SK-N-SH (cell line): Measurements from ENCODE around the gene CUEDC2. TPM values are rescaled to one million over a fixed set of nuclear protein-coding genes. Genes with fewer than 3 reads are reported as not detected.
A peak's percentile ranks its signal among the peaks of the same experiment; 100 is the strongest.

ENCODE experiments used
- CTCF ChIA-PET: fragments of 300-600, 350-600 bp; formaldehyde crosslinking; extraction: SDS; loops from one replicate; lab custom pipeline; 2021; lab: Yijun Ruan, JAX
- POLR2A ChIA-PET: fragments of 350-600 bp; sonication (Branson Sonifier 250); formaldehyde crosslinking; extraction: SDS; loops from one replicate; lab custom pipeline; 2020; ENCODE audit warnings: antibody characterized with exemption, inconsistent platforms; lab: Yijun Ruan, JAX
- DNase-seq: peaks from one replicate; pipeline ENCODE4 v3.0.0; 2012
- H2AFZ ChIP-seq: fragments of 200-600 bp; sonication (generic); 2 replicates; pipeline ENCODE4 v1.8.1; 2016; ENCODE audit warnings: antibody characterized with exemption, mild to moderate bottlenecking, low read depth
- H3F3A ChIP-seq: fragments of 200-600 bp; sonication (generic); replicated peaks from 2 replicates; pipeline ENCODE3; 2016; ENCODE audit warnings: antibody characterized with exemption, mild to moderate bottlenecking; ENCODE audit not compliant: insufficient read depth
- H3K27ac ChIP-seq, 2 experiments: fragments of 200-500 bp in 1 of 2; fragments of 200-600 bp in 1 of 2; sonication (Bioruptor generic) in 1 of 2; sonication (generic), shearing (Covaris generic) in 1 of 2; 2 replicates each; pipeline versions ENCODE4 v1.5.1 to v1.6.1; 2014 to 2016; ENCODE audit warnings: low read depth in 2 of 2, inconsistent platforms in 1 of 2, low read length in 1 of 2, mild to moderate bottlenecking in 1 of 2, mixed read lengths in 1 of 2
- H3K27me3 ChIP-seq: fragments of 200-600 bp; sonication (generic), shearing (Covaris generic); 2 replicates; pipeline ENCODE4 v1.6.1; 2016; ENCODE audit warnings: mixed run types; ENCODE audit not compliant: insufficient read depth
- H3K36me3 ChIP-seq, 2 experiments: fragments of 200-500 bp in 1 of 2; fragments of 200-600 bp in 1 of 2; sonication (Bioruptor generic) in 1 of 2; sonication (generic) in 1 of 2; replicated peaks in 1 of 2; 2 replicates each; pipeline versions ENCODE3 to v1.5.1; 2014 to 2016; ENCODE audit warnings: low read length in 1 of 2, mild to moderate bottlenecking in 1 of 2; ENCODE audit not compliant: insufficient read depth in 2 of 2, control insufficient read depth in 1 of 2
- H3K4me1 ChIP-seq, 2 experiments: fragments of 200-500 bp in 1 of 2; fragments of 200-600 bp in 1 of 2; sonication (Bioruptor generic) in 1 of 2; sonication (generic), shearing (Covaris generic) in 1 of 2; 2 replicates each; pipeline versions ENCODE4 v1.5.1 to v1.6.1; 2014 to 2016; ENCODE audit warnings: low read depth in 1 of 2, low read length in 1 of 2, mixed run types in 1 of 2; ENCODE audit not compliant: insufficient read depth in 2 of 2, control insufficient read depth in 1 of 2
- H3K4me2 ChIP-seq: fragments of 200-600 bp; sonication (generic), shearing (Covaris generic); 2 replicates; pipeline ENCODE4 v1.6.1; 2017; ENCODE audit warnings: mixed run types
- H3K4me3 ChIP-seq, 2 experiments: fragments of 200-500 bp in 1 of 2; fragments of 200-600 bp in 1 of 2; sonication (Bioruptor generic) in 1 of 2; sonication (generic), shearing (Covaris generic) in 1 of 2; 2 replicates each; pipeline versions ENCODE4 v1.5.1 to v1.8.1; 2014 to 2016; ENCODE audit warnings: low read depth in 2 of 2, inconsistent platforms in 1 of 2, low read length in 1 of 2, mild to moderate bottlenecking in 1 of 2, mixed read lengths in 1 of 2, moderate library complexity in 1 of 2
- H3K79me2 ChIP-seq: fragments of 200-600 bp; sonication (generic); 2 replicates; pipeline ENCODE4 v1.8.1; 2017; ENCODE audit warnings: mild to moderate bottlenecking; ENCODE audit not compliant: insufficient read depth
- H3K9ac ChIP-seq: fragments of 200-600 bp; sonication (generic); 2 replicates; pipeline ENCODE4 v1.6.1; 2017; ENCODE audit warnings: mixed run types
- H3K9me2 ChIP-seq: fragments of 200-600 bp; sonication (generic); 2 replicates; pipeline ENCODE4 v1.6.1; 2017; ENCODE audit warnings: mixed run types
- H3K9me3 ChIP-seq: fragments of 200-600 bp; sonication (generic); 2 replicates; pipeline ENCODE4 v1.6.1; 2017; ENCODE audit warnings: mixed run types, mild to moderate bottlenecking, moderate library complexity
- H4K20me1 ChIP-seq: fragments of 200-600 bp; sonication (generic); 2 replicates; pipeline ENCODE4 v1.6.1; 2017; ENCODE audit warnings: mild to moderate bottlenecking, mixed run types; ENCODE audit not compliant: insufficient read depth
- CHD2 ChIP-seq: fragments of 150-350 bp; IDR thresholded peaks from 2 replicates; pipeline ENCODE4 v1.6.1; 2018; ENCODE audit warnings: low read length; ENCODE audit not compliant: partially characterized antibody
- ELF1 ChIP-seq: IDR thresholded peaks from 2 replicates; pipeline ENCODE4 v1.4.0; 2012
- GABPA ChIP-seq: IDR thresholded peaks from 2 replicates; pipeline ENCODE4 v1.4.0; 2012; ENCODE audit warnings: low read depth, mild to moderate bottlenecking
- GATA2 ChIP-seq: sonication (generic); formaldehyde crosslinking; IDR thresholded peaks from 2 replicates; pipeline ENCODE4 v1.5.0; 2020; ENCODE audit warnings: mild to moderate bottlenecking, missing genetic modification reagents
- RCOR1 ChIP-seq: fragments of 150-350 bp; IDR thresholded peaks from 2 replicates; pipeline ENCODE4 v1.6.1; 2017; ENCODE audit warnings: antibody characterized with exemption, low read length
- TEAD4 ChIP-seq: IDR thresholded peaks from 2 replicates; pipeline ENCODE4 v1.4.0; 2012; ENCODE audit warnings: mild to moderate bottlenecking, borderline replicate concordance; ENCODE audit not compliant: insufficient read depth
- WGBS: methylation state at CpG from one replicate; pipeline ENCODE4 v1.1.6; 2017; ENCODE audit warnings: low lambda C conversion rate; 5-methylcytosine and 5-hydroxymethylcytosine counted together
- polyA plus RNA-seq, 3 experiments: library from polyadenylated mRNA; depleted of rRNA; stranded (reverse); fragments of >200 nt; gene quantifications; 2 replicates each; pipeline ENCODE4 v1.2.3, GENCODE V29; 2012
- TF ChIP-seq, protein P1 (sequence below): IDR thresholded peaks from 2 replicates; pipeline ENCODE4 v1.4.0; 2012; ENCODE audit warnings: low read depth
- TF ChIP-seq, protein P2 (sequence below): IDR thresholded peaks from 2 replicates; pipeline ENCODE4 v1.4.0; 2012; ENCODE audit warnings: low read depth, borderline replicate concordance
- TF ChIP-seq, protein P3 (sequence below): IDR thresholded peaks from 2 replicates; pipeline ENCODE4 v1.4.0; 2012; ENCODE audit warnings: low read depth, borderline replicate concordance

CUEDC2 gene
- polyA plus RNA-seq, 1 of the 3 experiments (the other 2 are of a cell fraction) = 162 TPM

DNA sequence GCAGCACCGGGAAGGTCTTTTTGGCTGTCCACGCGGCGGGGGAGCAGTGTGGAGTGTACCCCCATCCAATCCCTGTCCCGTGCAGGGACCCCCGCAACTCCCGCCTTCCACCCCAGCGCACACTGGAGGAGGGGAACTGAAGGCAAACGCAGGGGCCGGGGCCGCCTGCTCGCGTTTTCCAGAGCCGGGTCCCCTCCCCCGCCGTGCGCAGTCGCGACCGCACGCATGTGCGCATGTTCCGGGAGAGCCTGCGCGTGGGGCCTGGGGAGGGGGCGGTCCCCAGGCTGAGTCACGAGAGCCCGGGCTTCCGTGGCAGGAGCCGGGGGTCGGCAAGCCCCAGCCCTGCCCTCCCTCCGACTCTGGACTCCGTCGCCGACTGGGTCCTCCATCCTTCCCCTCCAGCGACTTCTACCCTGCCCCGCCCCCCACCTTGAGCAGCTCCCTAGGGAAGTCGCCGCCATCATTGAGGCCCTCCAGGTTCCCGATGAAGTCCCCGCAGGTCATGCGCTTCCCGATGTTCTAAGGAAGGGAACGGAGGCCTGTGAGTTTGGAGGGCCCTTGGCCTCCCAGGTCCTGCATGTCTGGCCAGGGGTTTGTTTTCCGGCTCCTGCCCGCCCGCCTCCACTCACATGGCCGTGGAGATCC lies 21.8 kb downstream of the CUEDC2 start:
- H3K9me2 ChIP-seq = no peaks in the 10 kb centered on the region
- H3F3A ChIP-seq = no peaks in the 10 kb centered on the region
- WGBS = 72% methylated on average over 25 of the region's 48 CpGs
- peak; percentile 27 for DNase-seq
- H3K27me3 ChIP-seq = no peaks in the 10 kb centered on the region
- no peaks in the 10 kb centered on the region for H3K79me2 ChIP-seq
- H3K27ac ChIP-seq = no peak overlapping the region
- H2AFZ ChIP-seq = no peak overlapping the region
- peaks cover 0 to 31% of the 10 kb centered on the region in 2 experiments; a peak in 2 of 4 replicates for H3K4me1 ChIP-seq
- no peaks in the 10 kb centered on the region for H3K9me3 ChIP-seq
- CTCF ChIA-PET = interaction anchor here (1.1 to 18.3 kb wide), 5 partner anchors 8 to 181 kb away, joined by 3 to 359 read pairs (median 7); partner anchors contain the start of genes FBXL15, NFKB2 and PSD
- no peak overlapping the region for H3K4me3 ChIP-seq
- no peaks in the 10 kb centered on the region for H4K20me1 ChIP-seq
- no peak overlapping the region for H3K4me2 ChIP-seq
- POLR2A ChIA-PET = no interaction called here
- H3K36me3 ChIP-seq = no peaks in the 10 kb centered on the region
- TF ChIP-seq, protein P1, sequence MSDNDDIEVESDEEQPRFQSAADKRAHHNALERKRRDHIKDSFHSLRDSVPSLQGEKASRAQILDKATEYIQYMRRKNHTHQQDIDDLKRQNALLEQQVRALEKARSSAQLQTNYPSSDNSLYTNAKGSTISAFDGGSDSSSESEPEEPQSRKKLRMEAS = no peak
- TF ChIP-seq GATA2 (no peak), TEAD4 (no peak)
- no peak overlapping the region for H3K9ac ChIP-seq

DNA sequence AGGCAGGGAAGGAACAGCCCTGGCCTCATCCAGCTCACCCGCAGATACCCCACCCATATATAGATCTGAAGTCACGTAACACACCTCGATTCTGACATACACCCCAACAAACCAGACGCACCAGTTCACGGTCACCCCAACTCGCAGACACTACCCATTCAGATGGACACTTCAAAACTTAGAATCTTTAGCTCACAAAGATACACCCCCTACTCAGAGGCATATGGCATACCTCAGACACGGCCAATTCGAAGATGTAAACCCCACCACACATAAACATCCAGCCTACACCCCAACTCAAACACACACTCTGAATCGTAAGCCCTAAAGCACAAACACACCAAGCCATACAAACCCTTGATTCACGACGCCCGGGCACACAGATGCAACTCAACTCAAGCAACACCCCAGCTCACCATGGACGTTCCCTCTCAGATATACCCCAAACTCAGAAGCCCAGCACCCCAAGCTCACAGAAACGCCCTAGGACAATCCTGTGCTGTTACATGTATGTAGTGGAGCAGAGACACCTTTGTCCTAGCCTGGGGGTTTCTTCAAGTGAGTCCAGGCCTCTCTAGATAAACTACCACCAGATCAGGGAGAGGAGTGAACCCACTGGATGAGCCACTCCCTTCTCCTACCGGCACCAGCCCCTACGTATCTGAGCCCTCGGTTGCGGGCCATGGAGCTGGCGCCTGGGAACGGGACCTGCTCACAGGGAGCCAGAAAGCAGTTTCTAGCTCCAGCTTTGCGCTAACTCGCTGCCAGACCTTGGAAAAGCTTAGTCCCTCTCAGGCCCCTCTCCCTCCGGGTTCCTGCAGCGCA lies 22.6 kb downstream of the CUEDC2 start:
- Histone ChIP-seq H3K27me3 (no peaks in the 10 kb centered on the region), H3K9me3 (no peaks in the 10 kb centered on the region), H3K4me3 (peak overlapping the region; percentile 32 to 51; a peak in 3 of 4 replicates), H3K9me2 (no peaks in the 10 kb centered on the region), H3K4me1 (peaks cover 0 to 31% of the 10 kb centered on the region in 2 experiments; a peak in 2 of 4 replicates), H3K4me2 (peak overlapping the region; percentile 67; the same call in 1 of the 2 replicates), H4K20me1 (no peaks in the 10 kb centered on the region), H3K79me2 (no peaks in the 10 kb centered on the region), H3K27ac (peak overlapping the region in 1 of 2 experiments; percentile 56; a peak in 2 of 4 replicates), H3K9ac (no peak overlapping the region), H3F3A (no peaks in the 10 kb centered on the region), H3K36me3 (no peaks in the 10 kb centered on the region), H2AFZ (no peak overlapping the region)
- ChIA-PET POLR2A (interaction anchor here (0.8 to 1.0 kb wide), 2 partner anchors 9 to 23 kb away, joined by 3 read pairs; partner anchors contain the start of gene CUEDC2), CTCF (interaction anchor here (0.6 to 18.3 kb wide), 5 partner anchors 8 to 180 kb away, joined by 3 to 359 read pairs (median 6); partner anchors contain the start of genes FBXL15, NFKB2 and PSD)
- peak; percentile 28 for DNase-seq
- whole genome bisulfite sequencing = 77% methylated on average over 23 of the region's 24 CpGs
- TF ChIP-seq ELF1 = no peak
- TF ChIP-seq CHD2 = no peak
- TF ChIP-seq, protein P2, sequence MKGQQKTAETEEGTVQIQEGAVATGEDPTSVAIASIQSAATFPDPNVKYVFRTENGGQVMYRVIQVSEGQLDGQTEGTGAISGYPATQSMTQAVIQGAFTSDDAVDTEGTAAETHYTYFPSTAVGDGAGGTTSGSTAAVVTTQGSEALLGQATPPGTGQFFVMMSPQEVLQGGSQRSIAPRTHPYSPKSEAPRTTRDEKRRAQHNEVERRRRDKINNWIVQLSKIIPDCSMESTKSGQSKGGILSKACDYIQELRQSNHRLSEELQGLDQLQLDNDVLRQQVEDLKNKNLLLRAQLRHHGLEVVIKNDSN = no peak
- TF ChIP-seq GABPA = no peak
- no peak for TF ChIP-seq RCOR1
- TF ChIP-seq, protein P3, sequence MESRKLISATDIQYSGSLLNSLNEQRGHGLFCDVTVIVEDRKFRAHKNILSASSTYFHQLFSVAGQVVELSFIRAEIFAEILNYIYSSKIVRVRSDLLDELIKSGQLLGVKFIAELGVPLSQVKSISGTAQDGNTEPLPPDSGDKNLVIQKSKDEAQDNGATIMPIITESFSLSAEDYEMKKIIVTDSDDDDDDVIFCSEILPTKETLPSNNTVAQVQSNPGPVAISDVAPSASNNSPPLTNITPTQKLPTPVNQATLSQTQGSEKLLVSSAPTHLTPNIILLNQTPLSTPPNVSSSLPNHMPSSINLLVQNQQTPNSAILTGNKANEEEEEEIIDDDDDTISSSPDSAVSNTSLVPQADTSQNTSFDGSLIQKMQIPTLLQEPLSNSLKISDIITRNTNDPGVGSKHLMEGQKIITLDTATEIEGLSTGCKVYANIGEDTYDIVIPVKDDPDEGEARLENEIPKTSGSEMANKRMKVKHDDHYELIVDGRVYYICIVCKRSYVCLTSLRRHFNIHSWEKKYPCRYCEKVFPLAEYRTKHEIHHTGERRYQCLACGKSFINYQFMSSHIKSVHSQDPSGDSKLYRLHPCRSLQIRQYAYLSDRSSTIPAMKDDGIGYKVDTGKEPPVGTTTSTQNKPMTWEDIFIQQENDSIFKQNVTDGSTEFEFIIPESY = no peak
